Breast epithelium (tissue), 4 donors: Measurements from ENCODE around the gene CYP26B1. TPM values are rescaled to one million over a fixed set of nuclear protein-coding genes. Genes with fewer than 3 reads are reported as not detected.

Source experiments
- DNase-seq, 2 donors: peaks; one replicate each; pipeline ENCODE4 v3.0.0-alpha.2; 2019; ENCODE audit warnings: low spot score in 2 of 2
- H3K27ac ChIP-seq, 2 donors: fragments of 200-600 bp; sonication (generic) in 1 of 2; one replicate each; pipeline ENCODE4 v1.5.1; 2016 to 2019; ENCODE audit warnings: mild to moderate bottlenecking in 1 of 2
- H3K27me3 ChIP-seq, 2 donors: fragments of 200-600 bp; sonication (generic) in 1 of 2; one replicate each; pipeline versions ENCODE4 v1.5.1 to v1.6.0; 2017 to 2019; ENCODE audit warnings: control low read depth in 1 of 2, mild to moderate bottlenecking in 1 of 2
- H3K36me3 ChIP-seq: fragments of 200-600 bp; one replicate; pipeline ENCODE4 v1.5.1; 2019
- H3K4me1 ChIP-seq, 2 donors: fragments of 200-600 bp; sonication (generic); one replicate each; pipeline ENCODE4 v1.5.1; 2016 to 2019; ENCODE audit warnings: control low read depth in 1 of 2
- H3K4me3 ChIP-seq, 3 donors: fragments of 200-600 bp; sonication (generic); 1 replicate in 2 of 3; 2 replicates in 1 of 3; pipeline ENCODE4 v1.5.1; 2016 to 2019; ENCODE audit warnings: mild to moderate bottlenecking in 3 of 3, moderate library complexity in 2 of 3
- H3K9me3 ChIP-seq, 2 donors: fragments of 200-600 bp; sonication (generic) in 1 of 2; one replicate each; pipeline ENCODE4 v1.5.1; 2016 to 2019; ENCODE audit warnings: control low read depth in 1 of 2
- CTCF ChIP-seq, 3 donors: fragments of 450-650 bp; IDR thresholded peaks; one replicate each; pipeline ENCODE4 v1.5.1; 2016 to 2017; ENCODE audit warnings: antibody characterized with exemption in 3 of 3, mild to moderate bottlenecking in 3 of 3, moderate library complexity in 3 of 3
- POLR2A ChIP-seq: fragments of 450-650 bp; IDR thresholded peaks from one replicate; pipeline ENCODE4 v1.6.1; 2016; ENCODE audit warnings: antibody characterized with exemption, mild to moderate bottlenecking, moderate library complexity
- POLR2AphosphoS5 ChIP-seq, 3 donors: sonication (generic); formaldehyde crosslinking; IDR thresholded peaks; one replicate each; pipeline ENCODE4 v1.6.1; 2017; ENCODE audit warnings: antibody characterized with exemption in 3 of 3
- intact Hi-C: fragments of 100-400 bp; cut with DNase I; formaldehyde crosslinking; loops from one replicate; pipeline ENCODE4 v1.15.1; 2023; ENCODE audit warnings: low total_unique reads
- total RNA-seq, 3 donors: library from RNA; depleted of rRNA; stranded (reverse); fragments of >200 nt; gene quantifications; one replicate each; pipeline ENCODE4 v1.1.0, GENCODE V29; 2016

Gene CYP26B1
- total RNA-seq, 3 donors from 2014 or later: 3.8 to 41.6 (median 3.9) TPM

GRCh38 chr2:72176281-72176680, 28.6 kb upstream of the CYP26B1 start:
- H3K36me3 ChIP-seq: no peaks in the 10 kb centered on the region
- H3K4me1 ChIP-seq: no peaks in the 10 kb centered on the region
- TF ChIP-seq CTCF (IDR thresholded peaks at IDR 0.05) (no peak), POLR2AphosphoS5 (IDR thresholded peaks at IDR 0.05) (no peak), POLR2A (no peak)
- no peak overlapping the region for H3K4me3 ChIP-seq
- no peak for DNase-seq
- intact Hi-C loops: no loop called here
- H3K27me3 ChIP-seq: no peaks in the 10 kb centered on the region
- H3K27ac ChIP-seq: no peak overlapping the region
- no peaks in the 10 kb centered on the region for H3K9me3 ChIP-seq

- TF ChIP-seq POLR2AphosphoS5 (IDR thresholded peaks at IDR 0.05): no peak
- TF ChIP-seq POLR2A: no peak
- TF ChIP-seq CTCF (IDR thresholded peaks at IDR 0.05): no peak
- no peaks in the 10 kb centered on the region for H3K27me3 ChIP-seq
- H3K4me3 ChIP-seq: no peak overlapping the region
- H3K27ac ChIP-seq: no peak overlapping the region
- H3K9me3 ChIP-seq: no peaks in the 10 kb centered on the region
- H3K4me1 ChIP-seq: no peaks in the 10 kb centered on the region
- intact Hi-C loops: no loop called here
- H3K36me3 ChIP-seq: no peaks in the 10 kb centered on the region
- DNase-seq: no peak
Observed at GRCh38 chr2:72175636-72176035, 28.0 kb upstream of the CYP26B1 start.

- Histone ChIP-seq H3K27ac (no peak overlapping the region), H3K9me3 (no peaks in the 10 kb centered on the region), H3K4me3 (no peak overlapping the region), H3K4me1 (no peaks in the 10 kb centered on the region), H3K36me3 (no peaks in the 10 kb centered on the region), H3K27me3 (no peaks in the 10 kb centered on the region)
- no peak for DNase-seq
- intact Hi-C loops: no loop called here
- TF ChIP-seq POLR2AphosphoS5 (IDR thresholded peaks at IDR 0.05) (no peak), CTCF (IDR thresholded peaks at IDR 0.05) (no peak), POLR2A (no peak)
Observed at GRCh38 chr2:72173640-72174321, 26.1 kb upstream of the CYP26B1 start.

GRCh38 chr2:72172478-72172877, 24.8 kb upstream of the CYP26B1 start:
- Histone ChIP-seq H3K27ac (no peak overlapping the region), H3K4me1 (no peaks in the 10 kb centered on the region), H3K27me3 (no peaks in the 10 kb centered on the region), H3K36me3 (no peaks in the 10 kb centered on the region), H3K9me3 (no peaks in the 10 kb centered on the region), H3K4me3 (no peak overlapping the region)
- DNase-seq: no peak
- no peak for TF ChIP-seq CTCF (IDR thresholded peaks at IDR 0.05)
- TF ChIP-seq POLR2A: no peak
- TF ChIP-seq POLR2AphosphoS5 (IDR thresholded peaks at IDR 0.05): no peak
- intact Hi-C loops: no loop called here

GRCh38 chr2:72166279-72166678, 18.6 kb upstream of the CYP26B1 start:
- H3K36me3 ChIP-seq: no peaks in the 10 kb centered on the region
- H3K4me1 ChIP-seq: no peaks in the 10 kb centered on the region
- intact Hi-C loops: no loop called here
- H3K27ac ChIP-seq: no peak overlapping the region
- no peaks in the 10 kb centered on the region for H3K27me3 ChIP-seq
- H3K9me3 ChIP-seq: no peaks in the 10 kb centered on the region
- DNase-seq: no peak
- no peak for TF ChIP-seq POLR2AphosphoS5 (IDR thresholded peaks at IDR 0.05)
- TF ChIP-seq CTCF (IDR thresholded peaks at IDR 0.05): no peak
- TF ChIP-seq POLR2A: no peak
- no peak overlapping the region for H3K4me3 ChIP-seq
